SK-N-SH treated with all-trans-retinoic acid at 6 μM for 48 hours (cell line): ENCODE measurements around the gene UBE2Z.

Experiments
- ARNTL ChIP-seq: fragments of 450-650 bp; formaldehyde crosslinking; IDR thresholded peaks from 2 replicates; pipeline ENCODE4 v1.5.0; 2020; ENCODE audit warnings: low read depth, mild to moderate bottlenecking, moderate library complexity, borderline replicate concordance
- ESRRG ChIP-seq: fragments of 250-450 bp; sonication (Bioruptor Pico); IDR thresholded peaks from 2 replicates; pipeline ENCODE4 v1.6.1; 2021; ENCODE audit warnings: mild to moderate bottlenecking
- GLIS3 ChIP-seq: fragments of 250-450 bp; sonication (Bioruptor Pico); IDR thresholded peaks from 2 replicates; pipeline ENCODE4 v1.5.0; 2020; ENCODE audit warnings: mild to moderate bottlenecking, moderate library complexity
- OSR1 ChIP-seq: fragments of 250-450 bp; sonication (Bioruptor Pico); IDR thresholded peaks from 2 replicates; pipeline ENCODE4 v1.8.0; 2022; ENCODE audit warnings: moderate library complexity, mild to moderate bottlenecking, inconsistent platforms
- RARB ChIP-seq: fragments of 250-450 bp; sonication (Bioruptor Pico); IDR thresholded peaks from 2 replicates; pipeline ENCODE4 v1.8.0; 2021; ENCODE audit warnings: mild to moderate bottlenecking, moderate library complexity
- TCF4 ChIP-seq: fragments of 250-450 bp; sonication (Bioruptor Pico); IDR thresholded peaks from 2 replicates; pipeline ENCODE4 v1.8.0; 2021; ENCODE audit warnings: mild to moderate bottlenecking, moderate library complexity, borderline replicate concordance
- TOX ChIP-seq: fragments of 250-450 bp; sonication (Bioruptor Pico); IDR thresholded peaks from 2 replicates; pipeline ENCODE4 v1.8.0; 2021; ENCODE audit warnings: mild to moderate bottlenecking, moderate library complexity, borderline replicate concordance
- TF ChIP-seq, protein P1 (sequence below): fragments of 250-450 bp; sonication (Bioruptor Pico); IDR thresholded peaks from 2 replicates; pipeline ENCODE4 v1.5.1; 2020; ENCODE audit warnings: low read depth, mild to moderate bottlenecking, moderate library complexity
- TF ChIP-seq, protein P2 (sequence below): fragments of 250-450 bp; sonication (Bioruptor Pico); IDR thresholded peaks from 2 replicates; pipeline ENCODE4 v1.8.0; 2020; ENCODE audit warnings: mild to moderate bottlenecking, moderate library complexity, borderline replicate concordance

DNA sequence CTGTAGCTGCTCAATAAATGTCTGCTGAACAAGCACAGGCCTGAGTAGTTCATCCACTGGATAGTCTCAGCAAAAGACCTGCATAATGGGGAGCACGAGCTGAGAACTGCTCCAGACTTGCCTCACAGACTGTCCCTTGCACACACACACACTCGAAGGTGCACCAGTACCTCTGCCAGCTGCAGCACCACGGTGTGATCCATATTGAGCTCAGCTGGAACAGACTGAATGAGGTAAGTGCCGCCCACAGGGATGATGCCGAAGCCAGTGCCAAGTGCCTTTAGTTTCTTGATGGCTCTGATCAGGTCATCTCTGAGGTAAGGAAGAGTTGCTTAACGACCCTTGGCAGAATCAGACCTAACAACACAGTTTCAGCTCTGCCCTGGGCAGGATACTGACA is 24.8 kb downstream of the UBE2Z start:
- TF ChIP-seq, protein P1, sequence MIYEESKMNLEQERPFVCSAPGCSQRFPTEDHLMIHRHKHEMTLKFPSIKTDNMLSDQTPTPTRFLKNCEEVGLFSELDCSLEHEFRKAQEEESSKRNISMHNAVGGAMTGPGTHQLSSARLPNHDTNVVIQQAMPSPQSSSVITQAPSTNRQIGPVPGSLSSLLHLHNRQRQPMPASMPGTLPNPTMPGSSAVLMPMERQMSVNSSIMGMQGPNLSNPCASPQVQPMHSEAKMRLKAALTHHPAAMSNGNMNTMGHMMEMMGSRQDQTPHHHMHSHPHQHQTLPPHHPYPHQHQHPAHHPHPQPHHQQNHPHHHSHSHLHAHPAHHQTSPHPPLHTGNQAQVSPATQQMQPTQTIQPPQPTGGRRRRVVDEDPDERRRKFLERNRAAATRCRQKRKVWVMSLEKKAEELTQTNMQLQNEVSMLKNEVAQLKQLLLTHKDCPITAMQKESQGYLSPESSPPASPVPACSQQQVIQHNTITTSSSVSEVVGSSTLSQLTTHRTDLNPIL (CRISPR knock-in tag) = no peak
- TF ChIP-seq TCF4 = no peak
- TF ChIP-seq ESRRG = no peak
- no peak for TF ChIP-seq ARNTL (CRISPR knock-in tag)
- TF ChIP-seq, protein P2, sequence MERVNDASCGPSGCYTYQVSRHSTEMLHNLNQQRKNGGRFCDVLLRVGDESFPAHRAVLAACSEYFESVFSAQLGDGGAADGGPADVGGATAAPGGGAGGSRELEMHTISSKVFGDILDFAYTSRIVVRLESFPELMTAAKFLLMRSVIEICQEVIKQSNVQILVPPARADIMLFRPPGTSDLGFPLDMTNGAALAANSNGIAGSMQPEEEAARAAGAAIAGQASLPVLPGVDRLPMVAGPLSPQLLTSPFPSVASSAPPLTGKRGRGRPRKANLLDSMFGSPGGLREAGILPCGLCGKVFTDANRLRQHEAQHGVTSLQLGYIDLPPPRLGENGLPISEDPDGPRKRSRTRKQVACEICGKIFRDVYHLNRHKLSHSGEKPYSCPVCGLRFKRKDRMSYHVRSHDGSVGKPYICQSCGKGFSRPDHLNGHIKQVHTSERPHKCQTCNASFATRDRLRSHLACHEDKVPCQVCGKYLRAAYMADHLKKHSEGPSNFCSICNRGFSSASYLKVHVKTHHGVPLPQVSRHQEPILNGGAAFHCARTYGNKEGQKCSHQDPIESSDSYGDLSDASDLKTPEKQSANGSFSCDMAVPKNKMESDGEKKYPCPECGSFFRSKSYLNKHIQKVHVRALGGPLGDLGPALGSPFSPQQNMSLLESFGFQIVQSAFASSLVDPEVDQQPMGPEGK (CRISPR knock-in tag) = no peak
- TF ChIP-seq TOX (CRISPR knock-in tag) = no peak
- no peak for TF ChIP-seq GLIS3 (CRISPR knock-in tag)
- no peak for TF ChIP-seq RARB
- TF ChIP-seq OSR1 (CRISPR knock-in tag) = no peak
